Heart left ventricle (tissue), 16 donors: Measurements from ENCODE around the gene MESP1. TPM values are rescaled to one million over a fixed set of nuclear protein-coding genes. Genes with fewer than 3 reads are reported as not detected.
A peak's percentile ranks its signal among the peaks of the same experiment; 100 is the strongest.

Experiments used
- ATAC-seq, 4 donors: fragments of 200-7000 bp; cut with Tn5 transposase; one replicate each; pipeline ENCODE4 v1.9.1; 2020 to 2022; ENCODE audit warnings: moderate library complexity in 4 of 4, mild to moderate bottlenecking in 3 of 4, moderate number of reproducible peaks in 1 of 4
- DNase-seq, 5 donors: peaks; one replicate each; pipeline ENCODE4 v3.0.0-alpha.2; 2020
- H3K27ac ChIP-seq, 12 donors: fragments of 200-600 bp; sonication (generic) in 4 of 12; one replicate each; pipeline versions ENCODE4 v1.5.0 to v1.8.0; 2016 to 2022; ENCODE audit warnings: mild to moderate bottlenecking in 2 of 12
- H3K27me3 ChIP-seq, 9 donors: fragments of 200-600 bp; sonication (generic) in 2 of 9; one replicate each; pipeline versions ENCODE4 v1.5.1 to v1.8.0; 2016 to 2022; ENCODE audit warnings: mild to moderate bottlenecking in 3 of 9
- H3K36me3 ChIP-seq, 9 donors: fragments of 200-600 bp; sonication (generic) in 2 of 9; one replicate each; pipeline versions ENCODE4 v1.5.0 to v1.8.0; 2018 to 2022; ENCODE audit warnings: mild to moderate bottlenecking in 2 of 9
- H3K4me1 ChIP-seq, 12 donors: fragments of 200-600 bp; sonication (generic) in 4 of 12; one replicate each; pipeline versions ENCODE4 v1.5.0 to v1.8.0; 2016 to 2022; ENCODE audit warnings: mild to moderate bottlenecking in 3 of 12
- H3K4me3 ChIP-seq, 12 donors: fragments of 200-600 bp; sonication (generic) in 4 of 12; one replicate each; pipeline versions ENCODE4 v1.5.0 to v1.8.0; 2017 to 2022; ENCODE audit warnings: mild to moderate bottlenecking in 9 of 12, moderate library complexity in 4 of 12
- H3K9me3 ChIP-seq, 12 donors: fragments of 200-600 bp; sonication (generic) in 4 of 12; one replicate each; pipeline versions ENCODE4 v1.5.0 to v1.8.0; 2016 to 2022; ENCODE audit warnings: mild to moderate bottlenecking in 1 of 12
- POLR2A ChIP-seq, 2 donors: fragments of 450-650 bp; IDR thresholded peaks; one replicate each; pipeline ENCODE4 v1.6.1; 2017; ENCODE audit warnings: antibody characterized with exemption in 2 of 2, mild to moderate bottlenecking in 2 of 2, moderate library complexity in 2 of 2
- WGBS, 4 donors: extraction: QIAGEN DNeasy Blood & Tissue Kit in 2 of 4; methylation state at CpG; one replicate each; pipeline versions ENCODE4 v1.1.5 to v1.1.7; 2013 to 2018; 5-methylcytosine and 5-hydroxymethylcytosine counted together
- intact Hi-C, 10 donors: fragments of 100-400 bp; cut with DNase I; formaldehyde crosslinking; loops; one replicate each; pipeline versions ENCODE4 v1.11.1 to v1.14.2; 2022
- polyA plus RNA-seq, 2 donors: library from polyadenylated mRNA; stranded (reverse); fragments of 200-250 nt; gene quantifications; one replicate each; pipeline ENCODE4 v1.2.3, GENCODE V29; 2013
- total RNA-seq, 9 donors: library from RNA; depleted of rRNA in 2 of 9; stranded (reverse); fragments of >200 nt in 2 of 9; fragmentation: NEBNext Ultra II Directional in 3 of 9; extraction: Animal tissue kit (Norgen Biotek cat#: 25700) in 3 of 9; gene quantifications; one replicate each; pipeline versions ENCODE4 v1.1.0 to v1.2.4, GENCODE V29; 2016 to 2023
- TF ChIP-seq, protein P1 (sequence below), 12 donors: fragments of 200-600 bp; sonication (generic) in 4 of 12; IDR thresholded peaks; one replicate each; pipeline versions ENCODE4 v1.5.0 to v1.8.0; 2018 to 2022; ENCODE audit warnings: antibody characterized with exemption in 12 of 12, mild to moderate bottlenecking in 5 of 12
- donor health status: ischemic (EF 13 %, LVEDD 7.1; RV severe dilation, severe dysfunction).
- donor health status: healthy with polysubstance abuse.
- donor health status: DM: no; HTN: yes; CAD: no.
- donor health status: DM: no; HTN: no; CAD: no.
- donor health status: ischemic (EF 25% LVEDD 6.9; RV normal size, moderate dysfunction).
- donor health status: ischemic (EF 25% LVEDD 5.7; RV mildly dilated, moderate dysfunction).
- donor health status: healthy.
- donor health status: DM: yes; HTN: yes; CAD: no.
- donor health status: ischemic (EF 35%, LVEDD 5.7; RV mildly dilated, moderate dysfunction).
- donor health status: nonischemic (EF 11% LVEDD 7.7; RV severe dilation, severe dysfunction).
- donor health status: DM: yes; HTN: yes; CAD: no.
- donor health status: PGD.
- donor health status: ischemic (EF 29% LVEDD 5.4; RV normal size, mild dysfunction).
- donor health status: nonischemic (EF 23%, LVEDD 6.1; RV moderate dilation, normal function).

The MESP1 gene
- total and polyA plus RNA-seq, 11 donors, result 0.43 to 6.9 (median 5.1) TPM

DNA sequence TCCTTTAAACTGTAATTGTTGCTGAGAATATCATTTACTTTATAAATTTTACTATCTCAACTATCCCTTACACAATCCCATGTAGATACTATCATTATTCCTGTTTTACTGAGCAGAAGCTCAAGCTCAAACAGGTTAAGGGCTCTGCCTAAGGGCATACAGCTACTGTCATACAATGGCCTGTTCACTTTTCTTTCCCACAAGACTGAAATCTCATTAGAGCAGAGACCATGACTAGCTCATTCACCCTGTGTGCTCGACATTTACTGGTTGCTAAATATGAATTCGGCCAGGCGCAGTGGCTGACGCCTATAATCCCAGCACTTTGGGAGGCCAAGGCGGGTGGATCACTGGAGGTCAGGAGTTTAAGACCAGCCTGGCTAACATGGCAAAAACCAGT lies 23.4 kb upstream of the MESP1 start:
- TF ChIP-seq, protein P1, sequence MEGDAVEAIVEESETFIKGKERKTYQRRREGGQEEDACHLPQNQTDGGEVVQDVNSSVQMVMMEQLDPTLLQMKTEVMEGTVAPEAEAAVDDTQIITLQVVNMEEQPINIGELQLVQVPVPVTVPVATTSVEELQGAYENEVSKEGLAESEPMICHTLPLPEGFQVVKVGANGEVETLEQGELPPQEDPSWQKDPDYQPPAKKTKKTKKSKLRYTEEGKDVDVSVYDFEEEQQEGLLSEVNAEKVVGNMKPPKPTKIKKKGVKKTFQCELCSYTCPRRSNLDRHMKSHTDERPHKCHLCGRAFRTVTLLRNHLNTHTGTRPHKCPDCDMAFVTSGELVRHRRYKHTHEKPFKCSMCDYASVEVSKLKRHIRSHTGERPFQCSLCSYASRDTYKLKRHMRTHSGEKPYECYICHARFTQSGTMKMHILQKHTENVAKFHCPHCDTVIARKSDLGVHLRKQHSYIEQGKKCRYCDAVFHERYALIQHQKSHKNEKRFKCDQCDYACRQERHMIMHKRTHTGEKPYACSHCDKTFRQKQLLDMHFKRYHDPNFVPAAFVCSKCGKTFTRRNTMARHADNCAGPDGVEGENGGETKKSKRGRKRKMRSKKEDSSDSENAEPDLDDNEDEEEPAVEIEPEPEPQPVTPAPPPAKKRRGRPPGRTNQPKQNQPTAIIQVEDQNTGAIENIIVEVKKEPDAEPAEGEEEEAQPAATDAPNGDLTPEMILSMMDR (IDR thresholded peaks at IDR 0.05), result no peak
- no peak for TF ChIP-seq POLR2A (IDR thresholded peaks at IDR 0.05)
- no peak overlapping the region for H3K4me3 ChIP-seq
- H3K4me1 ChIP-seq, result peaks cover 0 to 18% (median 10%) of the 10 kb centered on the region in 12 donors
- ATAC-seq (no peak), DNase-seq (no peak)
- H3K36me3 ChIP-seq, result no peaks in the 10 kb centered on the region
- H3K27ac ChIP-seq, result no peak overlapping the region
- H3K27me3 ChIP-seq, result no peaks in the 10 kb centered on the region
- 93 to 95% (median 95%) methylated on average over 5 of the region's 5 CpGs for WGBS, 4 donors
- no peaks in the 10 kb centered on the region for H3K9me3 ChIP-seq
- intact Hi-C loops, result loop anchor here in 2 of 10 donors (10.0 kb wide), 1 partner anchor 50 kb away; no protein-coding TSS in a partner anchor

DNA sequence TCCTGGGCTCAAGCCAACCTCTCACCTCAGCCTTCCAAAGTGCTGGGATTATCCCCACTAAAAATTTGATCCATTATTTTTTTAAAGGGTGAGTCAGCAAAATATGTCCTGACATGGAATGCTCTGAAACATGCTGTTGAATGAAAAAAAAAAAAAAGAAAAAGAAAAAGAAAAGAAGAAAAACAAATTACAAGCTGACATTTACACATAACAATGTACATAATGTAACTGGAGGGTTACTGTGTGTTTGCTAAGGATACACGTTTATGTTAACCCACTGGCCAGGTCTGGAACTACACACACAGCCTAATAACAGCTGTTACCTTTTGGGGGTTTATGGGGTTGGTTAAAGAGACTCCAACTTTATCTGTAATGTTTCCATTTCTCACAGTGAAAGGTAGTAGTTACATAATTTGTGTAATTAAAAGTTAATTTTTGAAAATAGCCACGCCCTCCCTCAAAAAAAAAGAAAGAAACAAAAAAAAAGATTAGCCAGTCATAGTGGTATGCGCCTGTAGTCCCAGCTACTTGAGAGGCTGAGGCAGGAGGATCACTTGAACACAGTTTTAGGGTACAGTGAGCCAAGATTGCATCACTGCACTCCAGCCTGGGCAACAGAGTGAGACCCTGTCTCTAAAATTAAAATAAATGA lies 22.0 kb upstream of the MESP1 start:
- DNase-seq (no peak), ATAC-seq (no peak)
- TF ChIP-seq, protein P1 (IDR thresholded peaks at IDR 0.05), result peak in 2 of 12 donors; percentile 14 to 28
- no peak for TF ChIP-seq POLR2A (IDR thresholded peaks at IDR 0.05)
- H3K9me3 ChIP-seq, result no peaks in the 10 kb centered on the region
- H3K4me3 ChIP-seq, result no peak overlapping the region
- WGBS, 4 donors, result 72 to 82% (median 74%) methylated on average over 3 of the region's 3 CpGs
- H3K27me3 ChIP-seq, result no peaks in the 10 kb centered on the region
- H3K27ac ChIP-seq, result no peak overlapping the region
- H3K4me1 ChIP-seq, result peaks cover 0 to 19% (median 10%) of the 10 kb centered on the region in 12 donors
- intact Hi-C loops, result loop anchor here in 2 of 10 donors (10.0 kb wide), 1 partner anchor 52 kb away; no protein-coding TSS in a partner anchor
- no peaks in the 10 kb centered on the region for H3K36me3 ChIP-seq

DNA sequence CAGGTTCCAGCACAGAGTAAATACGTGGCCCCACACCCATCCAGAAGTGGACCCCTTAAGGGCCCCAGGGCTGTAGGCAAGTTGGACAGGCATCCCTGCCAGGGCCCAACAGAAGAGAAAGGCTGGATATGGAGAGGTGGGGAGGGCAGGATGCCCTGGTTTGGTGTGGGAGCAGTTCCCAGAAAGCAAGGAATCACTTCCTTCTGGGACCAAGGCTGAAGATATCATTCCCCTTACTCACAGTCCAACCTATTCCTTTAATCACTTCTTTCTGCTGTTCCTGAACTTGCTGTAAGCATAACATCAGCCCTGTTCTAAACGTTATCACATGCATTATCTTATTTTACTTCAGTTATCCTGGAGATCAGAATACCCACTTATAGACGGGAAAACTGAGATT lies 19.0 kb upstream of the MESP1 start:
- H3K27me3 ChIP-seq, result no peaks in the 10 kb centered on the region
- H3K4me3 ChIP-seq, result no peak overlapping the region
- no peak overlapping the region for H3K27ac ChIP-seq
- DNase-seq, result no peak
- H3K9me3 ChIP-seq, result no peaks in the 10 kb centered on the region
- WGBS, 4 donors, result 79 to 85% (median 82%) methylated on average over 3 of the region's 3 CpGs
- TF ChIP-seq, protein P1 (IDR thresholded peaks at IDR 0.05), result no peak
- no peak for TF ChIP-seq POLR2A (IDR thresholded peaks at IDR 0.05)
- ATAC-seq, result no peak
- peaks cover 0 to 22% (median 0%) of the 10 kb centered on the region in 12 donors for H3K4me1 ChIP-seq
- no peaks in the 10 kb centered on the region for H3K36me3 ChIP-seq
- intact Hi-C loops, result loop anchor here in 2 of 10 donors (10.0 kb wide), 1 partner anchor 55 kb away; no protein-coding TSS in a partner anchor

DNA sequence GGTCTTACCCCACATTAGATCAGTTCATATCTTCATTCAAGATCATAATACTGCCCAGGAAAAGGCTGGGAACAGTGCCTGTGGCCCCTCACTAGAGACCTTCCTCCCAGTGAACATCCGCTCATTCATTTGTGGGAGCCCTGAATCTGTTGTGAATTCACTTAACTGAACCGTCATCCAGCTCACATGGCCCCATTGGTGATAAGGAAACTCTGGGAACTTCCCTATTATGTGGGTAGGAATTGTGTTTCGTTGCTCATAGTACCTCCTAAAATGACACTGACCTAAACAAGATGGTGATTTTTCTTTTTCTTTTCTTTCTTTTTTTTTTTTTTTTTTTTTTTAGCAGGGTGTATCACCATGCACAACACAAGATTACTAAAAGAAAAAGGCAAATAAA lies 18.3 kb upstream of the MESP1 start:
- Histone ChIP-seq H3K36me3 (no peaks in the 10 kb centered on the region), H3K27me3 (no peaks in the 10 kb centered on the region), H3K9me3 (no peaks in the 10 kb centered on the region), H3K4me3 (no peak overlapping the region), H3K4me1 (peaks cover 0 to 22% (median 0%) of the 10 kb centered on the region in 12 donors), H3K27ac (no peak overlapping the region)
- 88 to 92% (median 90%) methylated on average over 3 of the region's 3 CpGs for WGBS, 4 donors
- TF ChIP-seq, protein P1 (IDR thresholded peaks at IDR 0.05), result no peak
- no peak for TF ChIP-seq POLR2A (IDR thresholded peaks at IDR 0.05)
- DNase-seq (no peak), ATAC-seq (no peak)
- intact Hi-C loops, result loop anchor here in 2 of 10 donors (10.0 kb wide), 1 partner anchor 305 kb away; no protein-coding TSS in a partner anchor
